HepG2 (cell line): ENCODE measurements around the gene MLLT10. TPM values are rescaled to one million over a fixed set of nuclear protein-coding genes. Genes with fewer than 3 reads are reported as not detected.

Experiments used
- ATAC-seq: fragments of 200-7000 bp; cut with Tn5 transposase; 3 replicates; pipeline ENCODE4 v1.9.1; 2020; ENCODE audit warnings: mild to moderate bottlenecking, moderate library complexity
- BruUV-seq: library from RNA; stranded (reverse); fragments of 400-500 nt; replicated peaks from 2 replicates; lab custom pipeline; 2021; lab: Mats Ljungman, UMichigan
- CTCF ChIA-PET: fragments of 300-600 bp; formaldehyde crosslinking; extraction: SDS; loops from one replicate; lab custom pipeline; 2021; ENCODE audit warnings: low total read pairs, inconsistent platforms, low intra/inter-chr PET ratio; lab: Yijun Ruan, JAX
- POLR2A ChIA-PET: fragments of 350-600 bp; sonication (Branson Sonifier 250); formaldehyde crosslinking; loops from one replicate; lab custom pipeline; 2020; ENCODE audit warnings: antibody characterized with exemption, inconsistent platforms; lab: Yijun Ruan, JAX
- DNase-seq: peaks from one replicate; pipeline ENCODE4 v3.0.0-alpha.2; 2015; ENCODE audit warnings: low spot score
- FAIRE-seq: peaks from 3 replicates; lab custom pipeline; 2011; peaks lifted over from hg19 to GRCh38; lab: Jason Lieb, UNC
- H2AFZ ChIP-seq: one replicate; pipeline ENCODE4 v1.6.1; 2011; ENCODE audit warnings: low read length, inconsistent platforms
- H3K27ac ChIP-seq: fragments of 300-600 bp; 3 replicates; pipeline ENCODE4 v1.8.0; 2011; ENCODE audit warnings: mixed run types, mild to moderate bottlenecking, mixed read lengths, low read length, inconsistent platforms; ENCODE audit not compliant: insufficient read depth; ENCODE audit errors: extremely low read length
- H3K27me3 ChIP-seq, 2 experiments: fragments of 200-600 bp in 1 of 2; 2 replicates in 1 of 2; 3 replicates in 1 of 2; pipeline versions ENCODE4 v1.6.0 to v1.8.0; 2011; ENCODE audit warnings: low read length in 2 of 2, mild to moderate bottlenecking in 2 of 2, moderate library complexity in 2 of 2, inconsistent platforms in 1 of 2; ENCODE audit not compliant: insufficient read depth in 2 of 2, control insufficient read depth in 1 of 2
- H3K36me3 ChIP-seq, 2 experiments: fragments of 200-600 bp in 1 of 2; replicated peaks in 1 of 2; 2 replicates in 1 of 2; 3 replicates in 1 of 2; pipeline versions ENCODE4 v1.5.1 to v1.8.0; 2011; ENCODE audit warnings: low read length in 2 of 2, inconsistent platforms in 1 of 2; ENCODE audit not compliant: insufficient read depth in 2 of 2, control insufficient read depth in 1 of 2
- H3K4me1 ChIP-seq: 2 replicates; pipeline ENCODE4 v1.5.1; 2012; ENCODE audit warnings: low read length, inconsistent platforms; ENCODE audit not compliant: insufficient read depth
- H3K4me2 ChIP-seq: 2 replicates; pipeline ENCODE4 v1.6.0; 2011; ENCODE audit warnings: low read depth, low read length, inconsistent platforms
- H3K4me3 ChIP-seq, 3 experiments: fragments of 200-600 bp in 1 of 3; sonication (generic), shearing (Covaris generic) in 1 of 3; replicated peaks in 1 of 3; 2 replicates each; pipeline ENCODE4 v1.5.1; 2011 to 2016; ENCODE audit warnings: low read length in 3 of 3, inconsistent platforms in 2 of 3, low read depth in 2 of 3, mild to moderate bottlenecking in 2 of 3, control low read depth in 1 of 3, mixed read lengths in 1 of 3; ENCODE audit not compliant: insufficient read depth in 1 of 3
- H3K79me2 ChIP-seq: one replicate; pipeline ENCODE4 v1.6.1; 2011; ENCODE audit warnings: low read length, inconsistent platforms; ENCODE audit not compliant: insufficient read depth
- H3K9ac ChIP-seq: 2 replicates; pipeline ENCODE4 v1.6.0; 2011; ENCODE audit warnings: mild to moderate bottlenecking, low read depth, low read length, inconsistent platforms; ENCODE audit not compliant: insufficient read depth
- H3K9me3 ChIP-seq: 2 replicates; pipeline ENCODE4 v1.5.1; 2012; ENCODE audit warnings: mild to moderate bottlenecking, low read length
- H4K20me1 ChIP-seq: 2 replicates; pipeline ENCODE4 v1.6.0; 2011; ENCODE audit warnings: inconsistent platforms, mild to moderate bottlenecking, low read length, moderate library complexity; ENCODE audit not compliant: insufficient read depth
- CEBPB ChIP-seq: IDR thresholded peaks from 2 replicates; pipeline ENCODE4 v1.6.1; 2011; ENCODE audit warnings: low read depth, low read length, improper control_type of control experiment, borderline replicate concordance
- HMGA1 ChIP-seq: sonication (generic); formaldehyde crosslinking; conservative IDR thresholded peaks from 2 replicates; pipeline ENCODE4 v1.4.0; 2020; ENCODE audit warnings: missing genetic modification reagents
- KDM5B ChIP-seq: sonication (generic); formaldehyde crosslinking; IDR thresholded peaks from 2 replicates; pipeline ENCODE4 v1.4.0; 2020; ENCODE audit warnings: missing genetic modification reagents, mild to moderate bottlenecking, borderline replicate concordance
- KLF15 ChIP-seq: sonication (generic); formaldehyde crosslinking; IDR thresholded peaks from 2 replicates; pipeline ENCODE4 v1.8.1; 2023; ENCODE audit warnings: borderline replicate concordance, mild to moderate bottlenecking, inconsistent platforms, missing genetic modification reagents, mixed read lengths
- RBM22 ChIP-seq: fragments of 200-400 bp; formaldehyde crosslinking; optimal IDR thresholded peaks from 2 replicates; pipeline ENCODE3; 2017; ENCODE audit warnings: mild to moderate bottlenecking, low read length, moderate library complexity
- SOX13 ChIP-seq, 3 experiments: fragments of 450-650 bp in 1 of 3; sonication (generic) in 1 of 3; formaldehyde crosslinking in 1 of 3; IDR thresholded peaks in 2 of 3; conservative IDR thresholded peaks in 1 of 3; 2 replicates each; pipeline versions ENCODE4 v1.5.0 to v1.6.1; 2016 to 2020; ENCODE audit warnings: antibody characterized with exemption in 1 of 3, mild to moderate bottlenecking in 1 of 3, missing compliant biosample characterization in 1 of 3, missing genetic modification reagents in 1 of 3, moderate library complexity in 1 of 3
- ZFYVE20 ChIP-seq: sonication (generic); formaldehyde crosslinking; IDR thresholded peaks from 2 replicates; pipeline ENCODE4 v1.8.0; 2023; ENCODE audit warnings: low read depth, mild to moderate bottlenecking, moderate library complexity, missing genetic modification reagents, borderline replicate concordance
- ZNF354B ChIP-seq: sonication (generic); formaldehyde crosslinking; IDR thresholded peaks from 2 replicates; pipeline ENCODE4 v1.8.0; 2022; ENCODE audit warnings: mild to moderate bottlenecking, missing genetic modification reagents
- ZNF556 ChIP-seq: sonication (generic); formaldehyde crosslinking; IDR thresholded peaks from 2 replicates; pipeline ENCODE4 v1.4.0; 2020; ENCODE audit warnings: mild to moderate bottlenecking, missing genetic modification reagents, borderline replicate concordance
- ZNF839 ChIP-seq: sonication (generic); formaldehyde crosslinking; IDR thresholded peaks from 2 replicates; pipeline ENCODE4 v1.4.0; 2020; ENCODE audit warnings: missing genetic modification reagents, mild to moderate bottlenecking, borderline replicate concordance
- WGBS: methylation state at CpG from one replicate; pipeline ENCODE4 v1.1.6; 2017; ENCODE audit warnings: low lambda C conversion rate; 5-methylcytosine and 5-hydroxymethylcytosine counted together
- in situ Hi-C: cut with HindIII; loops from 2 replicates; pipeline ENCODE4 v1.10.0; 2017; ENCODE audit warnings: low pct_unique_long_range_greater_than_20kb; ENCODE audit not compliant: extremely low pct_ligation_motif_present
- intact Hi-C: fragments of 100-400 bp; cut with micrococcal nuclease; formaldehyde crosslinking; loops from one replicate; pipeline ENCODE4 v1.10.0; 2022; ENCODE audit not compliant: unreplicated experiment
- polyA plus RNA-seq, 8 experiments: library from polyadenylated mRNA; depleted of rRNA in 3 of 8; stranded (reverse) in 7 of 8; unstranded in 1 of 8; fragments of >200 nt; fragmentation: Illumina TruSeq in 4 of 8; extraction: Trizol in 4 of 8; gene quantifications; 2 replicates each; pipeline versions ENCODE4 v1.2.1 to v1.2.3, GENCODE V29; 2011 to 2016; ENCODE audit warnings: low read depth in 4 of 8, missing spikeins in 1 of 8, mixed read lengths in 1 of 8; ENCODE audit not compliant: insufficient read depth in 1 of 8
- total RNA-seq, 5 experiments: library from RNA; depleted of rRNA; stranded (reverse); fragments of >200 nt; fragmentation: Illumina TruSeq; extraction: Trizol; gene quantifications; 2 replicates each; pipeline ENCODE4 v1.2.3, GENCODE V29; 2016; ENCODE audit warnings: low read depth in 1 of 5
- TF ChIP-seq, protein P1 (sequence below): IDR thresholded peaks from 2 replicates; pipeline ENCODE4 v1.6.1; 2012; ENCODE audit warnings: low read depth, low read length, improper control_type of control experiment
- TF ChIP-seq, protein P2 (sequence below): sonication (generic); formaldehyde crosslinking; IDR thresholded peaks from 2 replicates; pipeline ENCODE4 v1.9.0; 2021; ENCODE audit warnings: missing genetic modification reagents, borderline replicate concordance

MLLT10 gene
- total and polyA plus RNA-seq, 2 of the 13 experiments (the other 11 are each of a cell fraction or from before 2014, with no cell fraction given), result 51.3 to 84.1 TPM

DNA sequence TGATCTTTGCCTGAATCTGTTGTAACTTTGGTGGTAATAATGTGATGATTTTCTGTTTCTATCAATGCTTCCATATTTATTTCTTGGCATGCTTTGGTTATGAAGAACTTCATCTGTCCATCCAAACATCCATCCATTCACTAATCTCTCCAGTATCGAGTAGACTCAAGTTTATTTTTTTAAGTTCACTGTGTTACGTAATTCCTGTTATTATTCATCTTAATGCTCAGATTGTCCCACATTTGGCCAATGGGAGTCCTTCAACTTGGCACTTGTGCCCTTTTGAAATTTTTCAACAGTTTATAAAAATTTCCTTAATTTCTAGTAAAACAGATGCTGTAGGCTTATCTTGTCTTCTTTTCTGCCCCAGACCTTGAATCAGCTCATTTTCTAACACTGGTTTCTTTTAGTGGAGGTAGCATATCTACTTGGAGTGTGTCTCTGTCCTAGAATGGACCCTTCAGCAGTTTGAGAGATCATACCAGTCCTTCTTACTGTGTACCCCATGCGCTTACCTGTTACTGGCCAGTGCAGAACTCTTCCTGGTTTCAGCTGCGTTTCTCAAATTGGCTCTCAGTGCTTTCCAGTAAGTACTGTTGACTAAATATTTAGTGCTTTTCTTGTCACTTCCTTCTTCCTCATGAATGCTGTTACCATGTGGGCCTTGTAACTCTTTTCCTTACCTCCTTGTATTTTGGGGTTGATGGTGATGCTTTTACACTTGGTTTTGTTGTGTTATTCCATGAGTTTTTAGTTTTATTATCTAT lies 100.8 kb downstream of the MLLT10 start:
- 96% methylated on average over 4 of the region's 4 CpGs for WGBS

GRCh38 chr10:21637795-21638194 lies 103.8 kb downstream of the MLLT10 start:
- Histone ChIP-seq H3K27ac (no peak overlapping the region), H2AFZ (no peak overlapping the region), H3K9me3 (no peaks in the 10 kb centered on the region), H3K4me1 (peaks cover 8% of the 10 kb centered on the region; the same call in 1 of the 2 replicates), H3K4me3 (no peak overlapping the region), H3K36me3 (peaks cover 10 to 55% of the 10 kb centered on the region in 2 experiments), H3K27me3 (no peaks in the 10 kb centered on the region), H3K9ac (no peak overlapping the region), H4K20me1 (peaks cover 4% of the 10 kb centered on the region; the same call in 1 of the 2 replicates), H3K79me2 (peaks cover 20% of the 10 kb centered on the region), H3K4me2 (no peak overlapping the region)
- WGBS, result over 99% methylated on average over 3 of the region's 3 CpGs
- POLR2A ChIA-PET, result no interaction called here
- in situ Hi-C loops, result no loop called here
- CTCF ChIA-PET, result no interaction called here
- no TSS peak for BruUV-seq
- ATAC-seq (no peak), DNase-seq (no peak), FAIRE-seq (no peak)
- intact Hi-C loops, result no loop called here
- TF ChIP-seq ZNF556 (CRISPR knock-in tag) (no peak), ZFYVE20 (CRISPR knock-in tag) (no peak), ZNF839 (no peak), ZNF354B (CRISPR knock-in tag) (no peak), KLF15 (CRISPR knock-in tag) (no peak), SOX13 (IDR thresholded peaks at IDR 0.05) (no peak), SOX13 (CRISPR knock-in tag; conservative IDR thresholded peaks at IDR 0.05 in 1 of 2, IDR thresholded peaks at IDR 0.05 in 1 of 2) (no peak), KDM5B (CRISPR knock-in tag) (no peak)
- TF ChIP-seq, protein P1, sequence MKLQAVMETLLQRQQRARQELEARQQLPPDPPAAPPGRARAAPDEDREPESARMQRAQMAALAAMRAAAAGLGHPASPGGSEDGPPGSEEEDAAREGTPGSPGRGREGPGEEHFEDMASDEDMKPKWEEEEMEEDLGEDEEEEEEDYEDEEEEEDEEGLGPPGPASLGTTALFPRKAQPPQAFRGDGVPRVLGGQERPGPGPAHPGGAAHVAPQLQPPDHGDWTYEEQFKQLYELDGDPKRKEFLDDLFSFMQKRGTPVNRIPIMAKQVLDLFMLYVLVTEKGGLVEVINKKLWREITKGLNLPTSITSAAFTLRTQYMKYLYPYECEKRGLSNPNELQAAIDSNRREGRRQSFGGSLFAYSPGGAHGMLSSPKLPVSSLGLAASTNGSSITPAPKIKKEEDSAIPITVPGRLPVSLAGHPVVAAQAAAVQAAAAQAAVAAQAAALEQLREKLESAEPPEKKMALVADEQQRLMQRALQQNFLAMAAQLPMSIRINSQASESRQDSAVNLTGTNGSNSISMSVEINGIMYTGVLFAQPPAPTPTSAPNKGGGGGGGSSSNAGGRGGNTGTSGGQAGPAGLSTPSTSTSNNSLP, result no peak
- TF ChIP-seq, protein P2, sequence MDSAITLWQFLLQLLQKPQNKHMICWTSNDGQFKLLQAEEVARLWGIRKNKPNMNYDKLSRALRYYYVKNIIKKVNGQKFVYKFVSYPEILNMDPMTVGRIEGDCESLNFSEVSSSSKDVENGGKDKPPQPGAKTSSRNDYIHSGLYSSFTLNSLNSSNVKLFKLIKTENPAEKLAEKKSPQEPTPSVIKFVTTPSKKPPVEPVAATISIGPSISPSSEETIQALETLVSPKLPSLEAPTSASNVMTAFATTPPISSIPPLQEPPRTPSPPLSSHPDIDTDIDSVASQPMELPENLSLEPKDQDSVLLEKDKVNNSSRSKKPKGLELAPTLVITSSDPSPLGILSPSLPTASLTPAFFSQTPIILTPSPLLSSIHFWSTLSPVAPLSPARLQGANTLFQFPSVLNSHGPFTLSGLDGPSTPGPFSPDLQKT (CRISPR knock-in tag), result no peak

More for the DNA sequence above, 100.8 kb downstream of the MLLT10 start:
- H3K27me3 ChIP-seq, result no peaks in the 10 kb centered on the region
- intact Hi-C loops (no loop called here), in situ Hi-C loops (no loop called here)
- ATAC-seq (no peak), FAIRE-seq (no peak), DNase-seq (no peak)
- H3K27ac ChIP-seq, result no peak overlapping the region
- TF ChIP-seq RBM22, result peak; percentile 55
- 0 out of 2 replicates have a peak, but pooled peaks have one; percentile 19 for TF ChIP-seq CEBPB
- no peak for TF ChIP-seq HMGA1 (CRISPR knock-in tag)
- H2AFZ ChIP-seq, result no peak overlapping the region
- H3K36me3 ChIP-seq, result peaks cover 9 to 52% of the 10 kb centered on the region in 2 experiments
- no peak overlapping the region for H3K9ac ChIP-seq
- peaks cover 13% of the 10 kb centered on the region for H3K79me2 ChIP-seq
- H3K4me3 ChIP-seq, result no peak overlapping the region
- POLR2A ChIA-PET, result no interaction called here
- no peak overlapping the region for H3K4me2 ChIP-seq
- H4K20me1 ChIP-seq, result peaks cover 4% of the 10 kb centered on the region; the same call in 1 of the 2 replicates
- no TSS peak for BruUV-seq
- H3K9me3 ChIP-seq, result no peaks in the 10 kb centered on the region
- CTCF ChIA-PET, result no interaction called here
- H3K4me1 ChIP-seq, result peaks cover 7% of the 10 kb centered on the region; the same call in 1 of the 2 replicates
